DND-41 (cell line): Measurements from ENCODE around the gene ZNF586.

ENCODE experiments used
- ATAC-seq: fragments of 200-7000 bp; cut with Tn5 transposase; 3 replicates; pipeline ENCODE4 v1.9.1; 2021; ENCODE audit warnings: low read depth; ENCODE audit not compliant: insufficient read depth
- DNase-seq: peaks from one replicate; pipeline ENCODE4 v3.0.0-alpha.2; 2020
- H2AFZ ChIP-seq: 2 replicates; pipeline ENCODE4 v1.6.0; 2012; ENCODE audit warnings: low read depth, low read length
- H3K27ac ChIP-seq: 2 replicates; pipeline ENCODE4 v1.5.1; 2012; ENCODE audit warnings: low read length, inconsistent platforms
- H3K27me3 ChIP-seq: fragments of 200-600 bp; sonication (generic); 2 replicates; pipeline ENCODE4 v1.6.0; 2012; ENCODE audit warnings: low read length, mild to moderate bottlenecking, inconsistent platforms; ENCODE audit not compliant: insufficient read depth, poor library complexity
- H3K36me3 ChIP-seq: 2 replicates; pipeline ENCODE4 v1.5.1; 2012; ENCODE audit warnings: low read length, inconsistent platforms; ENCODE audit not compliant: insufficient read depth
- H3K4me1 ChIP-seq: 2 replicates; pipeline ENCODE4 v1.5.1; 2012; ENCODE audit warnings: mild to moderate bottlenecking, low read length; ENCODE audit not compliant: insufficient read depth
- H3K4me2 ChIP-seq: 2 replicates; pipeline ENCODE4 v1.6.0; 2012; ENCODE audit warnings: mild to moderate bottlenecking, moderate library complexity, low read length, inconsistent platforms; ENCODE audit not compliant: insufficient read depth
- H3K4me3 ChIP-seq, 2 experiments: fragments of 200-600 bp in 1 of 2; shearing (Covaris generic) in 1 of 2; 2 replicates each; pipeline ENCODE4 v1.5.1; 2012 to 2016; ENCODE audit warnings: inconsistent platforms in 2 of 2, low read length in 2 of 2, mild to moderate bottlenecking in 2 of 2, low read depth in 1 of 2, moderate library complexity in 1 of 2
- H3K79me2 ChIP-seq: 2 replicates; pipeline ENCODE4 v1.6.0; 2012; ENCODE audit warnings: low read length, inconsistent platforms; ENCODE audit not compliant: insufficient read depth
- H3K9ac ChIP-seq: 2 replicates; pipeline ENCODE4 v1.6.0; 2012; ENCODE audit warnings: low read depth, mild to moderate bottlenecking, inconsistent platforms, low read length, moderate library complexity
- H3K9me3 ChIP-seq: 2 replicates; pipeline ENCODE4 v1.5.1; 2012; ENCODE audit warnings: low read length, moderate library complexity, mild to moderate bottlenecking, inconsistent platforms; ENCODE audit not compliant: insufficient read depth, severe bottlenecking
- H4K20me1 ChIP-seq: 2 replicates; pipeline ENCODE4 v1.6.0; 2012; ENCODE audit warnings: low read length; ENCODE audit not compliant: insufficient read depth
- EZH2 ChIP-seq: IDR thresholded peaks from 3 replicates; pipeline ENCODE4 v1.6.1; 2012; ENCODE audit warnings: borderline replicate concordance, low read depth, mild to moderate bottlenecking, moderate library complexity, low read length, inconsistent platforms; ENCODE audit not compliant: severe bottlenecking
- TF ChIP-seq, protein P1 (sequence below): IDR thresholded peaks from 2 replicates; pipeline ENCODE4 v1.5.1; 2012; ENCODE audit warnings: borderline replicate concordance, low read length, moderate library complexity, mild to moderate bottlenecking; ENCODE audit not compliant: poor library complexity, severe bottlenecking; ENCODE audit errors: extremely low read depth

The ZNF586 gene

DNA sequence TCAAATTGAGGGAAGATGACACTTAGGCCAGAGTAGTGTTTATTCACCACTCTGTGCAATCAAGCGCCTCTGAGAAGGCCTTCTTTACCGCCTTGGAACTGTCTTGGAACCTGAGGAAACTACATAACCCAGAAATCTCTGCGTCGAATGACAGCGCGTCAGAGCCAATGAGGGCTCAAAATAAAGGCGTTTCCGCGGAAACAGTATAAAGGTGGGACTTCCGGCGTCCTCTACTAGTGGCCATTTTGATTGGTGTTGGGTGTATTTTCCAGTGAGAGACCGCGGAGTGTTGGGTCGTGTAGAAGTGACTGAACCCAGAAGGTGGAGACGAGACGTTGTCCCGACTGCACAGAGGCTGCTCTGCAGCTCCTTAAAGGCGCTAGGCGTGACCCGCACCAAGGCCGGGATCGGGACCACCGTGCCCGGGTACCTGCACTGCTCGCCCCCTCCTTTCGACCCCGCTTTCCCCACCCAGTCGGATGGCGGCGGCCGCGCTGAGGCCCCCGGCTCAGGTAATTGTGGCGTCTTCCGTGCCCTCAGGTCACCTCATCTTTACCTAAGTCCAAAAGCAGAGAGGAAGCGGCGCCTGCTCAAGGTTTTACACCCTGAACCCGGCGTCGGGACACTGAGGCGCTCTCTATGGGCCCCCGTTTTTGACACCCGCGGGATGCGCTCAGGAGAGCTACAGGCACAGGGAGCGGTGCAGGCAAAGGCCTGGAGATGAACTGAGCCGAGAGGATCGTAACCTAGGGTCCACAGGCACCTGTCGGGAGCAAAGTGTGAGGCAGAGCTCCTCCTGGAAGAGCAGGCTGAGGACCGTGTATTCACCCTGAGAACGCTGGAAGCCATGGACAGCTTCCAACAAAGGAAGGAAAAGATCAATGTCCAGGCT lies 22.6 kb upstream of the ZNF586 start, which contains the start of gene ZNF776:
Gene ZNF776 (plus strand): TSS at position 236 of the 892 bp plus-strand sequence. CDS start 244 bp downstream, at position 480.
- H3K4me2 ChIP-seq, result peak within 1 kb of the TSS; percentile 77
- peak within 1 kb of the TSS; percentile 91 for H3K27ac ChIP-seq
- H3K9ac ChIP-seq, result peak within 1 kb of the TSS; percentile 89
- peaks cover 33% of the 10 kb centered on the region for H3K4me1 ChIP-seq
- peak; percentile 98 for ATAC-seq
- H3K4me3 ChIP-seq, result peak within 1 kb of the TSS; percentile 72 to 97
- peak; percentile 90 for DNase-seq
- TF ChIP-seq, protein P1, sequence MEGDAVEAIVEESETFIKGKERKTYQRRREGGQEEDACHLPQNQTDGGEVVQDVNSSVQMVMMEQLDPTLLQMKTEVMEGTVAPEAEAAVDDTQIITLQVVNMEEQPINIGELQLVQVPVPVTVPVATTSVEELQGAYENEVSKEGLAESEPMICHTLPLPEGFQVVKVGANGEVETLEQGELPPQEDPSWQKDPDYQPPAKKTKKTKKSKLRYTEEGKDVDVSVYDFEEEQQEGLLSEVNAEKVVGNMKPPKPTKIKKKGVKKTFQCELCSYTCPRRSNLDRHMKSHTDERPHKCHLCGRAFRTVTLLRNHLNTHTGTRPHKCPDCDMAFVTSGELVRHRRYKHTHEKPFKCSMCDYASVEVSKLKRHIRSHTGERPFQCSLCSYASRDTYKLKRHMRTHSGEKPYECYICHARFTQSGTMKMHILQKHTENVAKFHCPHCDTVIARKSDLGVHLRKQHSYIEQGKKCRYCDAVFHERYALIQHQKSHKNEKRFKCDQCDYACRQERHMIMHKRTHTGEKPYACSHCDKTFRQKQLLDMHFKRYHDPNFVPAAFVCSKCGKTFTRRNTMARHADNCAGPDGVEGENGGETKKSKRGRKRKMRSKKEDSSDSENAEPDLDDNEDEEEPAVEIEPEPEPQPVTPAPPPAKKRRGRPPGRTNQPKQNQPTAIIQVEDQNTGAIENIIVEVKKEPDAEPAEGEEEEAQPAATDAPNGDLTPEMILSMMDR, result no peak
- TF ChIP-seq EZH2, result no peak
- peaks cover 49% of the 10 kb centered on the region for H3K79me2 ChIP-seq
- H3K36me3 ChIP-seq, result peaks cover 49% of the 10 kb centered on the region
- H3K9me3 ChIP-seq, result no peaks in the 10 kb centered on the region
- H2AFZ ChIP-seq, result peak within 1 kb of the TSS; percentile 91
- H4K20me1 ChIP-seq, result no peaks in the 10 kb centered on the region
- H3K27me3 ChIP-seq, result no peaks in the 10 kb centered on the region

DNA sequence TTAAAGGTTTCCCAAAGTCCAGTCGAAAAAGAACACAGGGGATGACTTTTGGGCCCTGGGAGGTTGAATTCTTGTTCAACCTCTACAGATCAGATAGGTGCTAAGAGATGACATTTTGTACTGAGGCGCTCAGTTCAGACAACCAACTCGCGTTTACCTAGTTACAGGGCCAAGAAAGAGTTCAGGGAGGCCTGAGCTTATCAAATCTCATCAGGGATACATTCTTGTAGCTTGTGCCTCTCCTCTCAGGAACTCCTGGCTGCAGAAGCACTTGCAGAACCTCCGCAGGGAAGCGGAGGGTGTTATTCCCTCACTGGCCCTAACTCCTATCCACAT lies 22.0 kb upstream of the ZNF586 start:
- H3K9me3 ChIP-seq, result no peaks in the 10 kb centered on the region
- H2AFZ ChIP-seq, result peak overlapping the region; percentile 91
- H3K9ac ChIP-seq, result peak overlapping the region; percentile 89
- H3K4me2 ChIP-seq, result peak overlapping the region; percentile 77
- TF ChIP-seq, protein P1, result no peak
- TF ChIP-seq EZH2, result no peak
- no peak for ATAC-seq
- no peaks in the 10 kb centered on the region for H4K20me1 ChIP-seq
- no peak for DNase-seq
- H3K79me2 ChIP-seq, result peaks cover 51% of the 10 kb centered on the region
- peaks cover 33% of the 10 kb centered on the region for H3K4me1 ChIP-seq
- peak overlapping the region; percentile 72 to 97 for H3K4me3 ChIP-seq
- H3K27ac ChIP-seq, result peak overlapping the region; percentile 91
- peaks cover 55% of the 10 kb centered on the region for H3K36me3 ChIP-seq
- no peaks in the 10 kb centered on the region for H3K27me3 ChIP-seq

DNA sequence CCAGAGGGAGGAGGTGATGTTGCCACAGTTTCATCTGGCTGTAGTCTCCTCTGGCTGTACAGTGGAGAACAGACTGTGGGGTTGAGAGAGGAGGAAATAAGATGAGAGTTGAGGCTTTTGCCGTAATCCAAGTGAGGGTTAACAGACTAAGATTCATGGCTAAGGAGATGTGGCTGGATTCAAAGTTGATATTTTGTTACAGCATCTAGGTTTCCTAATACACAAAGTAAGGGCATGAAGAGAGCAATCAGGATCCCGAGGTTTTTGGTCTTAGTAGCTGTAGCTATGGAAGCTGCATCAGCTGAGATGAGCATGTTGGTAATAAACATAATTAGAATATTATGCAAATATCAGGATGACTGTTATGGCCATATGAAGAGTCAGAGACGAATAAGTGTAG lies 21.4 kb upstream of the ZNF586 start:
- H4K20me1 ChIP-seq, result no peaks in the 10 kb centered on the region
- peak overlapping the region; percentile 89 for H3K9ac ChIP-seq
- peak overlapping the region; percentile 77 for H3K4me2 ChIP-seq
- H3K79me2 ChIP-seq, result peaks cover 57% of the 10 kb centered on the region
- ATAC-seq (no peak), DNase-seq (no peak)
- TF ChIP-seq EZH2, result no peak
- TF ChIP-seq, protein P1, result no peak
- no peak overlapping the region for H2AFZ ChIP-seq
- H3K4me1 ChIP-seq, result peaks cover 33% of the 10 kb centered on the region
- peak overlapping the region; percentile 72 to 97; a peak in 3 of 4 replicates for H3K4me3 ChIP-seq
- H3K9me3 ChIP-seq, result no peaks in the 10 kb centered on the region
- no peaks in the 10 kb centered on the region for H3K27me3 ChIP-seq
- H3K36me3 ChIP-seq, result peaks cover 61% of the 10 kb centered on the region
- no peak overlapping the region; the same call in 1 of the 2 replicates for H3K27ac ChIP-seq
